Hematopoietic multipotent progenitor cell treated with erythropoietin and hydrocortisone succinate and interleukin-3 and kit ligand, for 4 days (in vitro differentiated cells): Measurements from ENCODE around the gene KRT71.

ENCODE experiments used
- DNase-seq: peaks from one replicate; pipeline ENCODE4 v3.0.0-alpha.2; 2015

The KRT71 gene

DNA sequence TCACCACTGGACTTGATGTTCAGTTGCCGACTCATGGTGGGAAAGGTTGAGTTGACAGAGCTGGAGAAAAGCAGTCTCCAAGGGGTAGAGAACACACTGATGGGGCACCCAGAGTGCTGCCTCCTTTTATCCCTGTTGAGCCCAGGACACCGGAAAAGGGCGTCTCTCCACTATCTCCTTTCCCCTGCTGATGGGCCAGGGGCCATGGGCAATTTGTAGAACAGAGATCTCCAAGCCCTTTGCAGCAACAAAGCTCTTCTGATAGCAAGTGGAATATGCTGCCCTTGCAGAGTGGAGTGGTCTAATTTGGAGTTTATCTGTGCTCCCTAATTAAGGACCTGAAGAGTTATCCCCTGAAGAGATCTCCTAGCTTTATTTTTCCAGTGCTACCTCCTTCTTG lies 20.8 kb upstream of the KRT71 start, which contains the start of gene KRT74:
Gene KRT74, minus strand, starts transcription at position 101 of the 400 bp plus-strand sequence. Its CDS starts 66 bp downstream, at position 35.
- DNase-seq, result no peak

DNA sequence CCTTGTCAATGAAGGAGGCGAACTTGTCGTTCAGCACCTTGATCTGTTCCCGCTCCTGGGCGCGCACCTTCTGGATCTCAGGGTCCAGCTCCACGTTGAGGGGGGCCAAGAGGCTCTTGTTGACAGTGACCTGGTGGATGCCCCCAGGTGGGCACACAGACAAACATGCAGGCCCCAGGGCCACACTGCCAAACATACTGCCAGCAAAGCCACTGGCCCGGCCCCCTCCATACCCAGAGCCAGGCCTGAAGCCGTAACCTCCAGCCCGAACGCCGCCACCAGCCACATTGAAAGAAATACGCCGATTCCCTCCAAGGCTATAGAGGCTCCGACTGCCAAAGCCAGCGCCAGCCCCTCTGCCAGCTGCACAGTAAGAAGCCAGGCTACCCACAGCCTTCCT lies 20.4 kb upstream of the KRT71 start:
- DNase-seq, result no peak

DNA sequence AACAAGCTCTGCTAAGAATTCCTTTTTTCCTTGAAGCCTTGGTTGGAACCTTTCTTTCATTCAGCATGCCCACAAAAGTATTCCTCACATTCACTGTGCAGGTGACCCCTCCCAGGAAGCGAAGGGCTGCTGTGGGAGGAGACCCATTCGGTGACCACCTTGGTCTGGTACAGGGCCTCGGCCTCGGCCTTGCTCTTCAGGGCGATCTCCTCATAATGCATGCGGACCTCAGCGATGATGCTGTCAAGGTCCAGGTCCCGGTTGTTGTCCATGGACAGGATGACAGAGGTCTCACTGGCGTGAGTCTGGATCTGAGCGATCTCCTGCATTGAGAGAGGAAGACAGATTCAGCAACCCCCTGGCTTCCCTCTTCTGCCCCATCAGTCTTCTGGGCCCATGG lies 17.6 kb upstream of the KRT71 start:
- no peak for DNase-seq

DNA sequence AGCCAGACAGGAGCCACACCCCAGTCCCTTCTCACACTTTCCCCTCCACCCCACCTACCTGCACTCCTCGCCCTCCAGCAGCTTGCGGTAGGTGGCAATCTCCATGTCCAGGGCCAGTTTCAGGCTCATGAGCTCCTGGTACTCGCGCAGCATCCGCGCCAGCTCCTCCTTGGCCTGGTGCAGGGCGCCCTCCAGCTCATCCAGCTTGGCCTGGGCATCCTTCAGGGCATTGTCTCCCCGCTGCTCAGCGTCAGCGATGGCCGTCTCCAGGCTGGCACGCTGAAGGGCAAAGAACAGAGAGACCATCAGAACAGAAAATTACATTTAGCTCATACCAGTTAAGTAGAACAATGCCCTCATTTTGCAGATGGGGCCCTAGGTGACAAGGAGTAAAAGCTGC lies 15.2 kb upstream of the KRT71 start:
- no peak for DNase-seq

DNA sequence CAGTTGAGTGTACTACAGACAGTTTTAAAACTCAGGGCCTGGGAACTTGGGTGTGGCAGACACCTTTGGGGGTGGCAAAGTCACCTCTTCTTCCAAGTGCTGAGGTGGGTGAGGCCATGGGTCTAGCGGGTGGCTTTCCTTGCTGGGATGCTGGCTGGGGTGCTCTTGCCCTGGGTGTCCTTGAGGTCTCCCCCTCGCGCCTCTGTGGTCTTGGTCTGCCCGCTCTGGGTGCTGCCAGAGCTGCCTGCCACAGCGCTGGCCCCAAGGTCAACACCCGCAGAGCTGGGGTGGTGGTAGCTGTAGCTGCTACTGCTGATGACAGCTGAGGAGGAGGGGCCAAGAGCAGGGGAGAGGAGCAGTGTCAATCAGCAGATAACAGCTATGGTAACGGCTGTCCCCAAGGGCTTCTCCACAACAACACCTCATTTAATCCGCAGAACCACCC lies 13.9 kb upstream of the KRT71 start:
- peak; percentile 24 for DNase-seq

DNA sequence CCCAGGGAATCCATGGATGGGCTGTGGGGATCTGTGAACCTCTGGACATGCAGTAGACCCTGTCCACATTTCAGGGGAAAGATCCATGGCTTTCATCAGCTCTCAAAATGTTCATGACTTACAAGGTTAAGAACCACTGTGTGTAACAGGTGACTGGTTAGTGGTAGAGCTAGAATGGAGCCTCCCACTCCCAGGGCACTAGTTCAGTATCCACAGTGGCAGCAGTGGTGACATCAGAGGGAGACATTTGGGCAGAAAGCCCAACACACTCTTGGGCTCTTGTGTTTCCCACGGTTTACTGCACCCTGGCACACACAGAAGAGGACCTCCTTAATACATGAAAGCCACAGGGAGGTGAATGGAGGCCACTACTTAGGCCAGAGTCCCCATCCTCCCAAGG lies 11.6 kb upstream of the KRT71 start:
- DNase-seq, result no peak

DNA sequence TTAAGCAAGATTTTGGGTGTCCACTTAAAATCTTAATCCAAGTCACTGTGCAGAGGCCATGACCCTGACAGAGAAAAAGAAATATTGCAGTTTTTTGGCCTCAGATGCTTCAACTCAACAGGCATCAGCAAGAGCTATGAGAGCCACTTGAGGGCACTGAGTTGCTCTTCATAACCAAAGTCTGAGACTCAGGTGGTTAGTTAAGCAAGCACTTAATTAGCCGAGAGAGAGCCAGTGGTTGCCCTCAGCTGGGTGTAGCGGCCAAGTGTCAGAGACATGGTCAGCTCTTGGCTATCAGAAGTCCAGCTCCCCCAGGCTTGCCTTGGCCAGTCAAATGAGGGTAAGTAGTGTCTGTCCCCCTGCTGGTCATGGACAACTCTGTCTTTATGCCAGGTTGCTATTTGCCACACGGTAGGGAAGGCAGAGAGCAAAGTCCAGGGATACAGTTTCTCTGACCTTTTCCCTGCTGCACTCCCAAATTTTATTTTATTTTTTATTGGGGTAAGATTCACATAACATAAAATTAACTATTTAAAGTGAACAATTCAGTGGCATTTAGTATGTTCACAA lies 9.0 kb upstream of the KRT71 start:
- DNase-seq, result peak; percentile 24

DNA sequence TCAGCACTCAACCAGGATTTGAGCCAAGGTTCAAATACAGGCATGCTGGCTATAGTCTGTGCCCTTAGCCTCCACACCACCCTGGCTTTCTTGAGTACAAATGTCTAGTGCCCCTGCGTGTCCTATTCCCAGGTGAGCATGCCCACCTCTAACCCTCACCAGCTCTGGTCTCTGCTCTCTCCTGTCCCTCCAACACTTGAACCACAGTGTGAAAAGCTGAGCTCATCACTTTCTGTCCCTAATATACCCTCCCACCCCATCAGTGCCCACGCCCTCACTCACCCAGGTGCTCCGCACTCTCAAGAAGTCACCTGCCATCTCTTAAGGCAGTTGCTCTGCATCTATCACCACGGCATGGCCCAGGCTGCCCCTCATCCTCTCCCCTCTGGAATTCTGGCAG lies 7.0 kb upstream of the KRT71 start:
- no peak for DNase-seq

DNA sequence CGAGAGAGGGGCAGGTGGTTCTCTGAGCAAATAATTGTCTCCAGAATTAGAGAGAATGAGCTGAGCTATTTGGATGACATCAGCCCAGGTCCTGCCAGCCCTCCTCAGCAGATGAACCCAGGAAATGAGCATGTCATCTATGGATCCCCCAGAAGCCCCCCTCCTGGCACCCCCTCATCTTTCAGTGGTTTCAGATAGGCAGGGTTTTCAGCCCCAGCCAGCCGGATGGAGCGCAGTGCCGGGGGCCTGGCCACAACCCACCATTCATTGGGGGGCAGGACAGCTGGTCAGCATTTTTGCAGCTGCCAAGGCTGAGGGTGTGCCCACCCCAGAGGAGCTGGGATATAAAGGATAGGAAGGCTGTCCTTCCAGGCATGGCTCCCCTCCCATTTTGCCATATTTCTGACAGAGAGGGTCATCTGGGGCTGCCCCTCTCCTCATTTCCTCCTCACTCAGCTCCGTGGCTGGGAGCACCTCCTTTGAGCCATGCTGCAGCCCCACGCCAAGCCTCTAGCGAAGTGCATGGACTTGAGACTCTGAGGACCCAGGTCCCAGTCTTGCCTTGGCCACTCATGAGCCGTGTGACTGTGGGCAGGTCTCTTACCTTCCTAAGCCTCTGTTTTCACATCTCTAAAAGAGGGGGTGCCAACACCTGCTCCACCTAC lies 6.0 kb upstream of the KRT71 start:
- DNase-seq, result no peak

DNA sequence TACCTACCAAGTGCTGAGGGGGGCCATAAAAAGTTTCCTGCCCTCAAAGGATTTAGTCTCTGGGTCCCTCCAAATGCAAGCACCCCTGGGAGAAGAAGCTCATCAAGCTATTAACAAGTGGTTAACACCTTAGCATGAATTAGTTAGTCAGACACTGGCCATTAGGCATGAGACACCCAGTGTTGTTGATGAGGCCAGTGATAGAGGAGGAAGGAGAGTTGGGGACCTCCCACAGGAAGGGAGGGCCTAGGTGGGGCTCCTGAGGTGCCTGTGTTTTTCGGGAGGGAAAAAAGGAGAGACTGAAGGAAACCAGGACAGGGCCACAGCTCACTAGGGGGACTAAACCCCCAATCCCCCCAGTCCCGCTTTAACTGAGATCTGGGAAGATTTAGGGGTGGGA lies 4.5 kb upstream of the KRT71 start:
- DNase-seq, result no peak

DNA sequence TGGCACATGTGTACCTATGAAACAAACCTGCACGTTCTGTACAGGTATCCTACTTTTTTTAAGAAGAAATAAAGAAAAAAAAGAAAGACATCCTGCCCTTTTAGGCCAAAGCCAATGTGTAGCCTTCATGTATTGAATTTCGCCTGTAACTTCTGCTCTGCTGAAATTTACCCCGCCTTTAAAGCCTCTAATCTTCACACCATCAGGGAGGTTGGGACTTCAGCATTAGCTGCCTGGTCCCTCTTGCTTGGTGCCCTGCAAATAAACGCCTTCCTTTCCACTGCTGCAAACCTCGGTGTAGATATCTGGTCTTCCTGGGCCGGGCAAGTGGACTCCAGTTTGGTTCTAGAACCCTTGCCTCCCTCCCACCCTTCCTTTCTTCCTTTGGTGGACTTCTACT lies 2.6 kb upstream of the KRT71 start:
- DNase-seq, result no peak

DNA sequence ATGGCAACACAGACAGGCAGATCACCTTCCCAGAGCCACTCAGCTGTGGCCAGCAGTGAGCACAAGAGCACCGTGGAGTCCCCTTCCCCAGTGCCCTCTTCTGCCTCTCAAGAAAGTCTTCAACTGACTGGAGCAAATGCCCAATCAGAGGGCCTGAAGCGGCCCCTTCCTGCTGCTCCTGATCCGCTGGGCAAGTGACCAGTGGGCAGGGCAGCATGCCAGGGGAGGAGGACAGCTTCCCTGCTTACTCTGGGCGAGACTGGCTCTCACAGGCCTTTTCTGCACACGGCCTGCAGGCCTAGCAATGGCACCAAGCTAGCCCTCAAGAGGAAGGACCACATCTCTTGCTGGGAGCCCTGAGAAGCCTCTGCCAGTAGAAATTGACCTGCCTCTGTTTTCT lies 890 bp downstream of the KRT71 start:
- DNase-seq, result no peak

DNA sequence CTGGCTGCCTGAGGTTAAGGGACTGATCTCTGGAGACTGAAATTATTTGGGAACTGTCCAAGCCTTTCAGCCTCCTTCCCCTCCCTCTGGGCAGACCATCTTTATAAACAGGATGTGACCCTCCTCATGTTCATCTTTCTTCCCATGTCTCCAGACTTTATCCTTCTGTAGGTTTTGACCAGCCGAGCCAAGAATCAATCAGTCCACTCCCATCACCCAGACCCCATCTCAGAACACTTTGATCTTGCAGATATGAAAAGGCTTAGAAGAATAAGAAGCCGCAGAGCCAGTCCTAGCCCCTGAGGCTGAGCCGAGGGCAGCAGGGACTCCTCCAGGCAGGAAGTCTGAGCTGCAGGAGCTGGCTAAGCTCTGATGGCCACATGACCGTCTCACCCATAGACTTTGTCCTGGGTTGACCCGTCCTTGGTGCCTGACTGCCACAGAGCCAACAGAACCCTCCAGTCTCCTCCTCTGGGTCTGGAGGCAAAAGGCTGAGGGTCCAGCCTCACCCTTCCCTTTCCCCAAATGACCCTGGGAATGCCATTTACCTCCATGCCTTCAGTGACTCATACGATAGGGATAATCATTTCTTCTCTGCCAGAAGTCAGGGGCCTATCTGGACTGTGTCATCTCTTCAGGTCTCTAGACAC lies 1.6 kb downstream of the KRT71 start:
- no peak for DNase-seq

DNA sequence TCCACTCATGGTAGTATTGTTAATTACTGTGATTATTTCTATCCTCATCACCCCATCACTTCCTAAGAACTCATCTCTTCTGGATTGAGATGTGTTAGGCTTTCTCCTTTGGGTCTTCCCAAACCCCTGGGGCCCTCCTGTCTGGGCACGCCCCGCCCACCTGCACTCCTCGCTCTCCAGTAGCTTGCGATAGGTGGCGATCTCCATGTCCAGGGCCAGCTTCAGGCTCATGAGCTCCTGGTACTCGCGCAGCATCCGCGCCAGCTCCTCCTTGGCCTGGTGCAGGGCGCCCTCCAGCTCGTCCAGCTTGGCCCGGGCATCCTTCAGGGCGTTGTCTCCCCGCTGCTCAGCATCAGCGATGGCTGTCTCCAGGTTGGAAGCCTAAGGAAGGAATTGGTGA lies 6.8 kb downstream of the KRT71 start:
- no peak for DNase-seq

DNA sequence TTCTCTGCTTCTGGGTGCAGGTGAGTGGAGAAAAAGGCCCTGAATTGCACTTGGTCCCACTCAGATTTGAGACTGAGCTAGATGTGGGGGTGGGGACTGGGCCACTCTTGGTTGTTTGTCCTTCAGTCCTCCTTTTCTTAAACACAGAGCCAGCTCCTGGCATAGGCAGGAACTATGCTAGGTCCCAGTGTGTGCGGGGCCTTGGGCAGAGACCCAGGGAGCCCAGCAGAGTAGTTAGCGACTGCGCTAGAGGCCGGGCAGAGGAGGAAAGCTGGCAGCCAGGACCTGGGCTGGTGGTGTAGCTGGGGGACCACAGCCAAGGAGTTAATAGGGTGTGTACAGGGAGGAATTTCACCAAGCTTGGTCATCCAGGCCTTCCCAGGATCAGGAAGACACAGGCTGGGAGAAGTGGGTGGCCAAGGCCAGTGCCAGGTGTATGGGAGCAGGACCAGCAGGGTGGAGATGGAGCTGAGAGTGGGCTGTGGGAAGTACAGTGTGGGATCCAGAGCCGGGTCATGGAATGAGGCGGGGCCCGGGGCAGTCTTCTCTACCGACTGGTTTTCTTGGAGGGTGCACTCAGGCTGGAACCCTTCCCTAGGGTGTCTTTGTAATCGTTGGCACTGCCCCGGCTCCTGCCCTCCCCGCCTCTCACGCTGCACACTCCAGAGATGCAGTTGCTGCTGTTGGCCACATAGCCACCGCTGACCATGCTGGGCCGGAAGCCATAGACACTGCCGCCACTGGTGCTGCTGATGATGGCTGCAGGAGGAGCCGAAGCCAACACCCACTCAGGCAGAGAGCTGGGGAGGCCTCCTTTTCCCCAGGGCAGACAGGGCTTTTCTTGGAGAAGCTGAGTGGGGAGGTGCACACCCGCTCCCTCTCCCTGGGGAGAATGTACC lies 8.7 kb downstream of the KRT71 start:
- no peak for DNase-seq

DNA sequence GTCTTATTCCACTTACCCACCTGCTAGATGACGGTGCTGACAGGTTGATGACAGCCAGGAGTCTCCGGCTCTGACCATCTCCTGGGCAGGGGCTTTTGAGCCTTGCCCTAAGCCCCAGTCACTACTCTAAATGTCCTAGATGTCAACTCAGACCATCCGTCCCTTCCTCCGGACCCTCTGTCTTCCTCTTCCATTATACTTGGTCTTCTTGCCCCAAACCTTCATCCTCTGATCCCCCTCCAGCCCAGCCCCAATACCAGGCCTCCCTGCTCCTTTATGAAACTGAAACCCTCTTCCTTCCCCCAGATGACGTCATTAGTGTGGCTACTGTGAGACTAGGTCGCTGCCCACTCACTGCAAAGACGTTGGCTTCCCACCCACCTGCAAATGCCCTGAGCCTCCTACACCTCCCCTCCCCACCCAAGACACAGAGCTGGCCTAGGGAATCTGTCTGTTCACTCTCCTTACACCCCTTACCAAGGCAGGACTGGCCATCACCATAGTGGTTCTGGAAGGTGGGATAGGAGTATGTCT lies 10.1 kb downstream of the KRT71 start:
- no peak for DNase-seq

DNA sequence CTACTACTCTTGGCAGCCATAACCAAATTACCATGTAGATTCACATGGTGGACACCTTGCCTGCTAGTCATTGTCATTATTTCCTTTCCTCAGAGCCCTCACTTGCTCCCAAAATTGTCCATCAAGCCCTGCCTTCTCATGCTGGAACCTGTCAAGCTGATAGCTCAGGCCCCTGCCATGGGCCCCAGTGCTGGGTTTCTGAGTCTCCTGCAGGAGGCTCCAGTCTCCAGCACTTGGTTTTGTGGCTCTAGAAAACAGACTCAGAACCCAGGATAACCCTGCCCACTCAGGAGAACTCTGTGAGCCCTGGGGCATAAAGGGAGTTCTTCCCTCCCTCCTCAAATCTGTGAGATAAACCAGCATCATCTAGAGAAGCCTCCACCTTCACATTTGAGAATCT lies 10.8 kb downstream of the KRT71 start:
- peak; percentile 10 for DNase-seq

DNA sequence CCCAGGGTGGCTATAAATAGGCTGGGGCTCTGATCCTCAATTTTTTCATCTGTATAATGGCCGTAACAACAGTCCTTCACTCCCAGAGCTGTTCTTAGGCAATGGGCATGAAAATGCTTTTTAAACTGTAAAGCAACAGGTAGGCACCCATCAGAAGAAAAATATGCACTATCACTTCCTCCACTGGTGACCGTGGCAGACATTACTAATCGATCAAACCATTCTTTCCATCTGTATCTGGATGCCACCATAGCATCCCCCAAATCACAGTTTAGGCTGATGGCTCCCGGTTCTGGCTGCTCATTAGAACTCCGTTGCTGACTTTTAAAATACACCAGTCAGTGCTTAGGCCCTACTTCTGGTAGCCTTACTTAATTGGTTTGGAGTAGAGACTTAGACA lies 11.2 kb downstream of the KRT71 start:
- no peak for DNase-seq

DNA sequence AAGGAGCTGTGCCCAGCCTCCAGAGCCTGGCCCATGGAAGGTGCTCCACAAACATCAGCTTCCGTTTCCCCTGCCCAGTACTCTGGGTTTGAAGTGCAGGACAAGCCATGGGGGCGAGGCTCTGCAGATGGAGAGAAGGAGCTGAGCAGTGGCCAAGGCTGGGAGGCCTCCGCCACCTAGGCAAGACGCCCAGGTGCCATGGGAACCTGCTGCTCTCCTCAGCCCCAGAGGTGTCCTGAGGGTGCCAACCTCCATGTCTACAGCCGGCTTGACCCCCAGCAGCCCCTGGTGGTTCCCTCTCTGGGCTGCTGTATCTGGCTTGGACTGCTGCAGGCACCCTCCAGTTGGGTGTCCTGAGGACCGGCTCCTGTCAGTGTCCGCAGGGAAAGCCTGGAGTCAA lies 12.4 kb downstream of the KRT71 start:
- no peak for DNase-seq

DNA sequence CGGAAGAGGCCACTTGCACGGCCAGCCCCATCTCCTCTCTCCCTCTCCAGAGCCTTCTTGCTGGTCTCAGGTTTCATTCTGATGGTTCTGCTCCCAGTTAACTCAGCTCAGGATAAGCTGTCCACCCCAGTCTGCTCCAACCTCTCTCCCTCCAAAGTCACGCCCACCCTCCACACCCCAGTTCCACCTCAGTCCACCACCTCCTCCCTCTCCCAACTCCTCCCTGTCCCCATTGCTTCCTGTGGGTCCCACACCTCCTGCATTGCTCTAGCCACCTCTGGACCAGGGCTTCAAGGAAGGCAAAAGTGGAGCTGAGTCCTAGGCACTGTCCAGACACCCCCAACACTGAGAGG lies 13.1 kb downstream of the KRT71 start:
- DNase-seq, result no peak

DNA sequence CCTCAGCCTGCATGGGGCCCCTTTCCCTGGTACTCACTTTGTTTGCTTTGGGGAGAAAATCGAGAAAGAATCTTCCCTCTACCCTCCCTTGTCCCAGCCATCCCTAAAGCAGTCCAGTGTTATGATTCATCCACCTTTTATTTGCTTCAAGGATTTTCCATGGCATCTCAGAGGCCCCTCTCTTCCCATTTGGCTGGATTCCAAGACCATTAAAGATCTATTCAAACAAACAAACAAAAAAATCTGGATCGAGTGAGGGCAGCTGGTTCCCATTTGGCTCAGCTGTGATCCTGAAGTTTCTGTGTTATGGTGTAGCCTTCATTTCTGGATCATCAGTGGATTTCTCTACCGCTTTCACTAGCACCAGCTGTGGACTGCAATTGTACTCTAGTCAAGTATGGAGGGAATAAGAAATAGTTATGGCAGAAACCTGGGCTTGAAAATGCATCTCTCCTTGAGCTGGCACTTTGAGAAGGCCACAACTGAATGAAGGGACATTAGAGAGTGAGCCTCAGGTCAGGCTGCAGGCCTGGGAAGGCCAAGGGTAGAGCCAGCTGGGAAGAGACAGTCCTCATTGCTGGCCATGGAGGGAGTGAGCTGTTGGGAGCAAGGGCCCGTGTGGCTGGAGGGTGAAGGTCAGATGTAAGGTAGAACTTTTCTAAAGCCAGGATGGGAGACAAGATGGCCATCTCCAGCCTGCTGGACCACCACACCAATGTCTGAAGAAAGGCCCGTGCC lies 13.7 kb downstream of the KRT71 start:
- no peak for DNase-seq

DNA sequence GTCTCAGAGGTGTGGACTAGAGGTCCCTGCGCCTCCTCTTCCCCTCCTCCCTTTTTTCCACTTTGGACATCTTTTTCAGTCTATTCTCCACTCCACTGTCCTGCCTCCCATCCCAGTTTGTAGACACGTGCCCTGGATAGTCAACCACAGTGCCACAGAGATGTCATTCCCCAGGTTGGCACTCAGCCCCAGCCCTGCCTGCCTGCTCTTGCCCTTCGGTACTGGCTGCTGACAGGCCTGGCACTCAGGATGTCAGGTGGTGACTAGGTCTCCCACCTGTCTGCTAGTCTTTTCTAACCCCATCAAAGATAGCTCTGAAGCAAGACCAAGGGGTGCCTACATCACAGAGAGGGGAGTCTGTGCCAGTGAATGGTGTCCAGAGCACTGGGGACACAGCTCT lies 15.8 kb downstream of the KRT71 start:
- DNase-seq, result no peak

DNA sequence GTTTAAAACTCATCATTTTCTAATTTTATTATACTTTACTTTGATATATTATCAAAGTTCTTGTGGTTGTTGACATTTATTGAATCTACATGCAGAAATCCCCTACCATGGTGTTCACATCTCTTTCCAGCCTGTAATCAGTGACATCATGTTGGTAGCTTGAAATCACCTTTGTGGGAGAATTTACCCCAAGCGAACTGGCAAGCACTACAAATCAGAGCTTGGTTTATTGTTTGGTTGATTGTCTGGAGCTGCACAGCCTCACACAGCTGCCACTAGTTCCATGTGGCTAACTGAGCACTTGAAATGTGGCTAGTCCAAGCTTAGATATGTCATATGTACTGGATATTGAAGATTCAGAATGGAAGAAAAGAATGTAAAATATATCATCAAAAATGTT lies 17.4 kb downstream of the KRT71 start:
- DNase-seq, result no peak
